ENCODE results near the gene ACSL3. TPM values are rescaled to one million over a fixed set of nuclear protein-coding genes. Genes with fewer than 3 reads are reported as not detected.

ACSL3 gene
- polyA plus RNA-seq, 1 donor from 2014 or later: 119 TPM

GRCh38 chr2:222943820-222944219 is 83.0 kb downstream of the ACSL3 start:
- H4K20me1 ChIP-seq (ENCODE audit: insufficient read depth): no peaks in the 10 kb centered on the region
- no peak for TF ChIP-seq EZH2 (IDR thresholded peaks at IDR 0.05; ENCODE audit: borderline replicate concordance, insufficient read depth, low read length, poor library complexity, severe bottlenecking)
- TF ChIP-seq RAD21 (conservative IDR thresholded peaks at IDR 0.05): no peak
- TF ChIP-seq MXI1 (conservative IDR thresholded peaks at IDR 0.05; ENCODE audit: poor library complexity, severe bottlenecking): no peak
- no peak for TF ChIP-seq EP300 (conservative IDR thresholded peaks at IDR 0.05; ENCODE audit: poor library complexity, severe bottlenecking)
- TF ChIP-seq POLR2AphosphoS5 (IDR thresholded peaks at IDR 0.05): no peak
- TF ChIP-seq TAF1 (IDR thresholded peaks at IDR 0.05; ENCODE audit: low read depth): no peak
- no peak for TF ChIP-seq REST (IDR thresholded peaks at IDR 0.05; ENCODE audit: borderline replicate concordance)
- no peak for TF ChIP-seq SMC3 (conservative IDR thresholded peaks at IDR 0.05; ENCODE audit: poor library complexity)
- TF ChIP-seq CTCF (IDR thresholded peaks at IDR 0.05; ENCODE audit: poor library complexity, severe bottlenecking): no peak
- no peak overlapping the region for H2AFZ ChIP-seq (ENCODE audit: low read depth, low read length)
- no peaks in the 10 kb centered on the region for H3F3A ChIP-seq (ENCODE audit: insufficient read depth, low read length, poor library complexity, severe bottlenecking)
- H3K9me2 ChIP-seq (ENCODE audit: insufficient read depth, low read length): no peaks in the 10 kb centered on the region
- no peak overlapping the region for H3K9ac ChIP-seq (ENCODE audit: low read length)
- H3K4me3 ChIP-seq (ENCODE audit: low read length): no peak overlapping the region
- H3K27ac ChIP-seq (ENCODE audit: low read length): no peak overlapping the region
- H3K27me3 ChIP-seq (ENCODE audit: insufficient read depth, low read depth, low read length): no peaks in the 10 kb centered on the region
- no peaks in the 10 kb centered on the region for H3K9me3 ChIP-seq (ENCODE audit: low read length)
- H3K79me2 ChIP-seq (replicated peaks; ENCODE audit: insufficient read depth, low read length): no peaks in the 10 kb centered on the region
- H3K4me2 ChIP-seq (ENCODE audit: low read length): no peak overlapping the region
- no peaks in the 10 kb centered on the region for H3K36me3 ChIP-seq (ENCODE audit: insufficient read depth, low read length)

- TF ChIP-seq EP300 (conservative IDR thresholded peaks at IDR 0.05; ENCODE audit: poor library complexity, severe bottlenecking): no peak
- no peak for TF ChIP-seq POLR2AphosphoS5 (IDR thresholded peaks at IDR 0.05)
- TF ChIP-seq CTCF (IDR thresholded peaks at IDR 0.05; ENCODE audit: poor library complexity, severe bottlenecking): no peak
- TF ChIP-seq EZH2 (IDR thresholded peaks at IDR 0.05; ENCODE audit: borderline replicate concordance, insufficient read depth, low read length, poor library complexity, severe bottlenecking): no peak
- TF ChIP-seq REST (IDR thresholded peaks at IDR 0.05; ENCODE audit: borderline replicate concordance): no peak
- no peak for TF ChIP-seq SMC3 (conservative IDR thresholded peaks at IDR 0.05; ENCODE audit: poor library complexity)
- no peak for TF ChIP-seq TAF1 (IDR thresholded peaks at IDR 0.05; ENCODE audit: low read depth)
- TF ChIP-seq MXI1 (conservative IDR thresholded peaks at IDR 0.05; ENCODE audit: poor library complexity, severe bottlenecking): no peak
- no peak for TF ChIP-seq RAD21 (conservative IDR thresholded peaks at IDR 0.05)
- Histone ChIP-seq H3K9ac (ENCODE audit: low read length) (no peak overlapping the region), H3F3A (ENCODE audit: insufficient read depth, low read length, poor library complexity, severe bottlenecking) (no peaks in the 10 kb centered on the region), H3K4me3 (ENCODE audit: low read length) (no peak overlapping the region), H3K27me3 (ENCODE audit: insufficient read depth, low read depth, low read length) (no peaks in the 10 kb centered on the region), H3K27ac (ENCODE audit: low read length) (no peak overlapping the region), H2AFZ (ENCODE audit: low read depth, low read length) (no peak overlapping the region), H4K20me1 (ENCODE audit: insufficient read depth) (no peaks in the 10 kb centered on the region), H3K36me3 (ENCODE audit: insufficient read depth, low read length) (no peaks in the 10 kb centered on the region), H3K79me2 (replicated peaks; ENCODE audit: insufficient read depth, low read length) (no peaks in the 10 kb centered on the region), H3K4me2 (ENCODE audit: low read length) (no peak overlapping the region), H3K9me3 (ENCODE audit: low read length) (no peaks in the 10 kb centered on the region), H3K9me2 (ENCODE audit: insufficient read depth, low read length) (no peaks in the 10 kb centered on the region)
Observed at GRCh38 chr2:222944552-222944951, 83.7 kb downstream of the ACSL3 start.

All from neural cell (in vitro differentiated cells).